Measurements from ENCODE around the gene HIPK1. TPM values are rescaled to one million over a fixed set of nuclear protein-coding genes. Genes with fewer than 3 reads are reported as not detected.

The HIPK1 gene
- total and polyA plus RNA-seq, 2 of the 13 experiments (the other 11 are each of a cell fraction or from before 2014, with no cell fraction given) = 20.8 to 33.4 TPM

GRCh38 chr1:114024049-114024448 is 94.9 kb downstream of the HIPK1 start (continued):
- TF ChIP-seq ATF6 (CRISPR knock-in tag; conservative IDR thresholded peaks at IDR 0.05) = no peak
- TF ChIP-seq DDIT3 (CRISPR knock-in tag; IDR thresholded peaks at IDR 0.05) = no peak
- TF ChIP-seq, protein P1, sequence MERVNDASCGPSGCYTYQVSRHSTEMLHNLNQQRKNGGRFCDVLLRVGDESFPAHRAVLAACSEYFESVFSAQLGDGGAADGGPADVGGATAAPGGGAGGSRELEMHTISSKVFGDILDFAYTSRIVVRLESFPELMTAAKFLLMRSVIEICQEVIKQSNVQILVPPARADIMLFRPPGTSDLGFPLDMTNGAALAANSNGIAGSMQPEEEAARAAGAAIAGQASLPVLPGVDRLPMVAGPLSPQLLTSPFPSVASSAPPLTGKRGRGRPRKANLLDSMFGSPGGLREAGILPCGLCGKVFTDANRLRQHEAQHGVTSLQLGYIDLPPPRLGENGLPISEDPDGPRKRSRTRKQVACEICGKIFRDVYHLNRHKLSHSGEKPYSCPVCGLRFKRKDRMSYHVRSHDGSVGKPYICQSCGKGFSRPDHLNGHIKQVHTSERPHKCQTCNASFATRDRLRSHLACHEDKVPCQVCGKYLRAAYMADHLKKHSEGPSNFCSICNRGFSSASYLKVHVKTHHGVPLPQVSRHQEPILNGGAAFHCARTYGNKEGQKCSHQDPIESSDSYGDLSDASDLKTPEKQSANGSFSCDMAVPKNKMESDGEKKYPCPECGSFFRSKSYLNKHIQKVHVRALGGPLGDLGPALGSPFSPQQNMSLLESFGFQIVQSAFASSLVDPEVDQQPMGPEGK (CRISPR knock-in tag; IDR thresholded peaks at IDR 0.05) = no peak
- TF ChIP-seq NR3C1 (CRISPR knock-in tag; IDR thresholded peaks at IDR 0.05) = no peak

GRCh38 chr1:114025609-114026401 is 96.7 kb downstream of the HIPK1 start:
- Histone ChIP-seq H3K27me3 (ENCODE audit: control insufficient read depth in 1 of 2, insufficient read depth in 2 of 2, low read length in 2 of 2) (no peaks in the 10 kb centered on the region; a peak in 1 of 5 replicates), H3K4me2 (ENCODE audit: low read depth, low read length) (no peak overlapping the region), H3K4me3 (replicated peaks in 1 of 3; ENCODE audit: insufficient read depth in 1 of 3, low read depth in 2 of 3, low read length in 3 of 3) (no peak overlapping the region), H3K36me3 (replicated peaks in 1 of 2; ENCODE audit: control insufficient read depth in 1 of 2, insufficient read depth in 2 of 2, low read length in 2 of 2) (no peaks in the 10 kb centered on the region), H3K4me1 (ENCODE audit: insufficient read depth, low read length) (peaks cover 7% of the 10 kb centered on the region), H3K9me3 (ENCODE audit: low read length) (no peaks in the 10 kb centered on the region), H3K27ac (ENCODE audit: extremely low read length, insufficient read depth, low read length) (no peak overlapping the region), H4K20me1 (ENCODE audit: insufficient read depth, low read length) (no peaks in the 10 kb centered on the region), H2AFZ (ENCODE audit: low read length) (no peak overlapping the region), H3K9ac (ENCODE audit: insufficient read depth, low read depth, low read length) (no peak overlapping the region), H3K79me2 (ENCODE audit: insufficient read depth, low read length) (no peaks in the 10 kb centered on the region)
- in situ Hi-C loops (cut with HindIII; ENCODE audit: extremely low pct_ligation_motif_present, low pct_unique_long_range_greater_than_20kb) = no loop called here
- POLR2A ChIA-PET = no interaction called here
- WGBS (ENCODE audit: low lambda C conversion rate) = 58% methylated on average over 4 of the region's 5 CpGs
- intact Hi-C loops (cut with micrococcal nuclease; ENCODE audit: unreplicated experiment) = no loop called here
- no TSS peak for BruUV-seq (replicated peaks)
- ATAC-seq (no peak), FAIRE-seq (no peak), DNase-seq (ENCODE audit: low spot score) (no peak)
- CTCF ChIA-PET (ENCODE audit: low intra/inter-chr PET ratio, low total read pairs) = no interaction called here
- TF ChIP-seq KIAA2018 (CRISPR knock-in tag; IDR thresholded peaks at IDR 0.05; ENCODE audit: borderline replicate concordance) (no peak), NR2C2 (CRISPR knock-in tag; IDR thresholded peaks at IDR 0.05; ENCODE audit: borderline replicate concordance) (no peak), CREB1 (IDR thresholded peaks at IDR 0.05) (no peak), CREB1 (CRISPR knock-in tag; IDR thresholded peaks at IDR 0.05) (no peak), ZNF296 (CRISPR knock-in tag; conservative IDR thresholded peaks at IDR 0.05) (no peak), TGIF2 (CRISPR knock-in tag; IDR thresholded peaks at IDR 0.05) (no peak)
